Stimulated activated CD4-positive, alpha-beta T cell treated with anti-CD3 and anti-CD28 coated beads, Interleukin-1b, Interleukin-23, amount 100 ng/mL, for 24 hours (primary cell): ENCODE data around the gene GMPPA.

Experiments used
- DNase-seq, 4 experiments: peaks; one replicate each; pipeline ENCODE4 v3.0.0-alpha.2; 2020; ENCODE audit warnings: low read depth in 4 of 4, low spot score in 1 of 4

The GMPPA gene

GRCh38 chr2:219501849-219502248, 3.2 kb downstream of the GMPPA start:
- DNase-seq = no peak

- no peak for DNase-seq
Measured at GRCh38 chr2:219502618-219503017, 3.9 kb downstream of the GMPPA start.

GRCh38 chr2:219505585-219505984, 6.9 kb downstream of the GMPPA start:
- DNase-seq = no peak

DNA sequence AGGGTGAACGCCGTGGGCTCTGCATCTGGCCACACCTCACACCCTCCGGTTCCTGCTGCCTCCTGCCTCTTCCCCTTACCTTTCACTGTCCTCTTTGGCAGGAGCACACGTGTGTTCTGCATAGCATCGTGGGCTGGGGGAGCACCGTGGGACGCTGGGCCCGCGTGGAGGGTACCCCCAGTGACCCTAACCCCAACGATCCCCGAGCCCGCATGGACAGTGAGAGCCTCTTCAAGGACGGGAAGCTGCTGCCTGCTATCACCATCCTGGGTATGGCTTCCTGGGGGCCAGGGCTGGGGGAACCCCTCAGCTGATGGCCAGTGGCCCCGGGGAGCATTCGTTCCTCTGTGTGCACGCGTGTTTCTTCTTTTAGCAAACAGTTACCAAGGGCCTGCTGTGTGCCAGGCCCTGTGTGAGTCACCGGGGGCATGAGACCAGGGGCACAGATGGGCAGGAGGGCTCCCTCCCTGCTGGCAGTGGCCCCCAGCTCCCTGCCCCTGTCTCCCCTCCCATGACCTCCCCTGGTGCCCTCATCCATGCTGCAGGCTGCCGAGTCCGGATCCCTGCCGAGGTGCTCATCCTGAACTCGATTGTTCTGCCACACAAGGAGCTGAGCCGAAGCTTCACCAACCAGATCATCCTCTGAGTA, 7.6 kb downstream of the GMPPA start:
- DNase-seq = no peak

GRCh38 chr2:219506802-219507526, 8.3 kb downstream of the GMPPA start:
- no peak for DNase-seq

GRCh38 chr2:219507581-219508443, 9.1 kb downstream of the GMPPA start:
- DNase-seq = no peak

DNA sequence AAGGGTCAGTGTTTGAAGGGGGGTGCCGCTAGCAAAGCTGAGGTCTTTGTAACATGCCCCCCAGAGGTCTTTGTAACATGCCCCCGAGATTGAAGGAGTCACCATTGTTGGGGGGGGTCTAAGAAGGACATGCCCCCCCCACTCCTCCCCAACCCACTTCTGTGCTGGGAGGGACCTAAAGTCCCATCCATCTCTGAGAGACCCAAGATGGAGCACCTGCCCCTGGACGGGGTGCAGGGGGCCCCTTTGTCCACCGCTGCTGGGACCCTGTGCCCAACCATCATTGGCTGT, 9.7 kb downstream of the GMPPA start:
- no peak for DNase-seq

DNA sequence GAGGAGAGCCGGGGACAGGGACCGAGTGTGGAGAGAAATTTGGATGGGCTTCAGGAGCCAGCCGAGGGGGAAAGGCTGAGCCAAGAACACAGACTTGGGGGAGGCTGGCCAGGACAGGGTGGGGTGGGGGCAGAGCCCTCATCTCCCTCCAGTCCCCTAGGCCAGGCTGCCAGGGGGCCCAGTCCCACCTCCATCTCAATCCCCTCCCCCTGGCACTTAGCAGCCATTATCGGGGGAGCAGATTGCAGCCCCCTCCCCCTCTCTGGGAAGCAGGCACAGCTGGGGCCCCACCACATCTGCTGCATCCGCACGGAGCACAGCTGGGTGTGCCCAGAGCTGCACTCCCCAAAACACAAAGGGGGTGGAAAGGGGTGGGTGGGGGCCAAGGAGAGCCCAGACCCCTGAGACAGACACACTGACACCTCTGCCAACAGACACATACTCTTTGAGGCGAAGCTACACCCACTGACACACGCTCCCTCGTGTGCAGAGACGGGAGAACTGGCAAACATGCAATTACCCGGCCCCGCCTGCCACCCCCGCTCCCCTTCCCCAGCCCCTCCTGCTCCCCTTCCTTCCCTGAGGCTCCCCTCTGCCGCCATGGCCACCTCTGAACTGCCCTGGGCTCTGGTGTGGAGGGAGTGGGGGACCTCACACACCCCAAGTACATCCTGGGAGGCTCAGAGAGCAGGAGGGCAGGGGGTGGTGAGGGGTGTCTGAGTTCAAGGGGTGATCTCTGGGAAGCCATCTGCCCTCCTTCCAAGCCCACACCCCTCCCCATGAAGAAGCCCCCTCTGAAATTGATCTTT, 10.5 kb downstream of the GMPPA start:
- DNase-seq = no peak

GRCh38 chr2:219509780-219510511, 11.3 kb downstream of the GMPPA start:
- DNase-seq = peak in 2 of 4 experiments; percentile 36 to 39

DNA sequence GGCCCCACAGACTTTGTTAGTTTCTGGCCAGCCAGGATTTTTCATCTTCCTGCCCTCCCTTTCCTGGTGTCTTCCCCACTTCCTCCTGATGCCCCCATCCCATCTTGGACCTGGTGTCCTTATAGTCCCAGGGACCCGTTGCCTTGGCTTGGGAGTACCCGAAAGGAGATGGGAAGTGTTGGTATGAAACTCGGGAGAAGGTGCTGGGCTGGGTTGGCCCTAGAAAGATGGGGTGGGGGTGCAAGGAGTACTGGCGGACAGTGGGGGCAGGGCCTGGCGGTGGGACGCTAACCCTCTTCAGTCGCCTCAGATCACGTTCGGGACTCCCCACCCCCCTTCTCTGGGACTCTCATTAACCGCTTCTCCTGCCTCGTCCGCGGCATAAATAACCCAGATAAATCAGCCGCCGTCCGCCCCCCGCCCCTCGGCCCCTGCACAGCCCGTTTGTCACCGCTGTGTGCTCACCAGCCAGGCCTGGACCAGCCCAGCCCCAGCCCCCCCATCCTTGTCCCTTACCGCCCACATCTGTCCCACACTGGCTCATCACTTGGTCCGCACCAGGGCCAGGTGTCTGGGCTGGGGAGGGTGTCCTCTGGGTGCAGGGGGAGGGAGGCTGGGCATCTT, 11.9 kb downstream of the GMPPA start:
- no peak for DNase-seq

- no peak for DNase-seq
Measured at GRCh38 chr2:219511547-219512325, 13.0 kb downstream of the GMPPA start.

DNA sequence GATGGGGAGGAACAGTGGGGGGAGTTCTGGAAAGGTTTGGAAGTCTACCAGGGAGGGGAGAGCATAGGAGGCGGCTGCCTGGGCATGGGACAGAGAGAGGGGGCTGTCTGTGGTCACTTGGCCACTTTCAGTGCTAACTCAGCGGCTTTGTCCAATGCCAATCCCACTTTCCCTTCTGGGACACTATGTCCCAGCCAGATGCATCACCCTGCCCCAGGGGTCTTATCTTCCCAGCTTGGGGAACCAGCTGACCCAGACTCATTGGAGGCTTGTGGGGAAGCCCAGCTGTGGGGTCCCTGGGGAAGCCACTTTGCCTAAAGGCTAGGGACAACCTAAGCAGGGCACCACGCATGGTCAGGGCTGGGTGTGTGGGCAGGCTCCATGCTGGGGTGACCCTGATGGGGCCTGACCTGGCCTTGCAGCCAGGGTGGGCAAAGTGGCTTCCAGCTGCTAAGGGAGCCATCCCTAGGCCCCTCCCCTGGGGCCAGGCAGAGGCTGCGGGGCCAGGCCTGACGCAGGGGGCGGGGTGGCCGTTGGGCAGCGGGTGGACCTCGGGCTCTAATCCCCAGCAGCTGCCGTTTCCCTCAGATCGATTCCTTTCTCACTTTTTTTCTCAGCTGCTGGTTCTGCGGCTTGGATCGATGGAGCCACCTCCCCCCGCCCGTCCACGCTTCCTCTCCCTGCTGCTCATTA, 14.0 kb downstream of the GMPPA start:
- no peak for DNase-seq

- DNase-seq = no peak
Measured at GRCh38 chr2:219513787-219514186, 15.1 kb downstream of the GMPPA start.

DNA sequence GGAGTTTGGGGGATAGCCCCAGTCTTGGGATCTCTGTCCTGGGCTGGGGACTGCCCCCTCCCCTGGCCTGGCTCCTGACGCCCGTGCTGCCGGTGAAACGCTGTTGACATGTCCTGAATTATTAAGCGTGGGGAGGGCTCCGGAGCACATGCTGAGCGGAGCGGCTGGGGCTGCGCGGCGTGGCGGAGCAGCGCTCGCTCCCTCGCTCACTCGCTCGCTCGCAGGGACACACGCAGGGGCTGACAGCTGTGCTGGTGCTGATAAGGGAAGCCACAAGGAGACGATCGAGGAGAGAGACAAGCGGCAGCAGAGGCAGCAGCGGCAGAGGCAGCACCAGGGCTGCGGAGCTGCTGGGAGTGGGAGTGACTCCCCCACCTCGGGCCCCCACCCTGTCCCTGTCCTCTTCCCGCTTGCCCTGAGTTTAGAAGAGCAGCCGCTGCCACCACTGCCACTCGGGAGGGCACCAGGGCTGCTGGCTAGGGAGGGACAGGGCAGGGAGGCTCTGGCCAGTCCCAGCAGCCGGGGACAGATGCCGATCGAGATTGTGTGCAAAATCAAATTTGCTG, 15.6 kb downstream of the GMPPA start, which contains the start of gene ASIC4:
ASIC4 (plus strand) TSS at position 287 of the 566 bp plus-strand sequence; CDS start at position 530, 243 bp downstream.
- no peak for DNase-seq

GRCh38 chr2:219514836-219515235, 16.1 kb downstream of the GMPPA start:
- no peak for DNase-seq

DNA sequence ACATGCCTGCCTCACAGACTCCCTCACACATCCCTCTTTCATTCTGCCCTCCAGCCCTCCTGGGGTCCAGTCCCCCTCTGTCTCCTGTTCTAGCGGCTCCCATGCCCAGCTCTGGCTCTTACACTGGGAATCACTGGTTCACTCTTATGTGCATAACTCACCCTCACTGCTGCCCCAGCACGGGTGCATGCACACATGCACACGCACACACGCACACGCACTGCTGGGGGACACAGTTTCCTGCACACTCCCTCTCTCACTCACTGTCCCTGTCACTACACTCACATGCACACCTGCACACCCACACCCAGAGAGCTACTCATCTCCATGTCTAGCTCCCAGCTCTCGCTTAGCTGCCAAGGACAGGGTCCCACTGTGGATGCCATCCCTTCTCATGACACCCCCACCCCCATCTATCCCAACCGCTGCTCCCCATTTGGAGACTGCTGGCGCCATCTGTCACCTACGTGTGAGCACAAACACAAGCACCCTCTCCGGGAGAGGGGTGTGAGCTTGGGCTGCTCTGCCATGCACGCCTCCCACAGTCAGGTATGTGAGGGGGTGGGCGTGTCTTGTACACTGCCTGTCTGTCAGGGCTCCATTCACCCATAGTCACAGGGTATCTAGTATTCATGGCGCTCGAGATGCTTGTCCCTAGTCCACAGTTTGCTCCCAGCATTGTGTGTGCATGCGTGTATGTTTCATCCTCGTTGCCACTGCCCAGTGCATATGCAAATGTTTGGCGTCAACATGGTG, 17.4 kb downstream of the GMPPA start:
- DNase-seq = no peak

GRCh38 chr2:219516888-219517287, 18.2 kb downstream of the GMPPA start:
- no peak for DNase-seq
